Pons (tissue), 1 donor: ENCODE results near the gene TAOK3.
"Not testable (repeated sequence)": the region's sequence is repeated elsewhere in the genome, so short reads cannot be mapped to it uniquely, and the experiment has no call there.

Experiments
- DNase-seq: peaks from one replicate; pipeline ENCODE4 v3.0.0-alpha.2; 2016; ENCODE audit warnings: low spot score

Gene TAOK3

GRCh38 chr12:118299791-118300460 is 72.8 kb downstream of the TAOK3 start:
- DNase-seq, result peak; percentile 88

- no peak for DNase-seq
Measured at GRCh38 chr12:118297284-118297683, 75.4 kb downstream of the TAOK3 start.

GRCh38 chr12:118292836-118293235 is 79.9 kb downstream of the TAOK3 start:
- no peak for DNase-seq

- DNase-seq, result no peak
Measured at GRCh38 chr12:118290130-118290529, 82.6 kb downstream of the TAOK3 start.

- no peak for DNase-seq
Measured at GRCh38 chr12:118288174-118288573, 84.5 kb downstream of the TAOK3 start.

- DNase-seq, result no peak
Measured at GRCh38 chr12:118287728-118288127, 85.0 kb downstream of the TAOK3 start.

GRCh38 chr12:118282767-118283166 is 89.9 kb downstream of the TAOK3 start:
- no peak for DNase-seq

GRCh38 chr12:118278288-118278687 is 94.4 kb downstream of the TAOK3 start:
- DNase-seq, result not testable (repeated sequence)

GRCh38 chr12:118274066-118274465 is 98.6 kb downstream of the TAOK3 start:
- no peak for DNase-seq

GRCh38 chr12:118271770-118272417 is 100.8 kb downstream of the TAOK3 start:
- DNase-seq, result no peak

- no peak for DNase-seq
Measured at GRCh38 chr12:118271183-118271582, 101.5 kb downstream of the TAOK3 start.

GRCh38 chr12:118269806-118270205 is 102.9 kb downstream of the TAOK3 start:
- no peak for DNase-seq

- DNase-seq, result no peak
Measured at GRCh38 chr12:118259079-118259478, 113.6 kb downstream of the TAOK3 start.

- DNase-seq, result no peak
Measured at GRCh38 chr12:118256352-118256751, 116.4 kb downstream of the TAOK3 start.

- DNase-seq, result no peak
Measured at GRCh38 chr12:118249547-118249946, 123.2 kb downstream of the TAOK3 start.

GRCh38 chr12:118245886-118246285 is 126.8 kb downstream of the TAOK3 start:
- not testable (repeated sequence) for DNase-seq

GRCh38 chr12:118238888-118239287 is 133.8 kb downstream of the TAOK3 start:
- DNase-seq, result no peak

GRCh38 chr12:118237908-118238307 is 134.8 kb downstream of the TAOK3 start:
- DNase-seq, result no peak

GRCh38 chr12:118237052-118237665 is 135.5 kb downstream of the TAOK3 start:
- peak; percentile 74 for DNase-seq

GRCh38 chr12:118220702-118221101 is 152.0 kb downstream of the TAOK3 start:
- DNase-seq, result no peak

- DNase-seq, result no peak
Measured at GRCh38 chr12:118219772-118220171, 152.9 kb downstream of the TAOK3 start.

GRCh38 chr12:118219106-118219505 is 153.6 kb downstream of the TAOK3 start:
- DNase-seq, result no peak

- DNase-seq, result no peak
Measured at GRCh38 chr12:118213452-118213851, 159.3 kb downstream of the TAOK3 start.
